Common myeloid progenitor, CD34-positive (primary cell): ENCODE results near the gene USE1.

ENCODE experiments used
- CTCF ChIA-PET: fragments of 350-600 bp; sonication (Branson Sonifier 250); formaldehyde crosslinking; loops from one replicate; lab custom pipeline; 2021; ENCODE audit warnings: antibody characterized with exemption; lab: Charles Lee
- POLR2A ChIA-PET: fragments of 350-600 bp; sonication (Branson Sonifier 250); formaldehyde crosslinking; loops from one replicate; lab custom pipeline; 2021; ENCODE audit warnings: antibody characterized with exemption; lab: Charles Lee
- DNase-seq, 3 donors: peaks; one replicate each; pipeline versions ENCODE4 v3.0.0 to v3.0.0-alpha.2; 2013
- H3K27ac ChIP-seq, 2 experiments: 1 replicate in 1 of 2; 2 replicates in 1 of 2; pipeline ENCODE4 v1.7.0; 2013; ENCODE audit warnings: inconsistent platforms in 2 of 2, low read length in 2 of 2, mild to moderate bottlenecking in 2 of 2, low read depth in 1 of 2, moderate library complexity in 1 of 2; ENCODE audit not compliant: severe bottlenecking in 2 of 2, insufficient read depth in 1 of 2, poor library complexity in 1 of 2
- H3K27me3 ChIP-seq, 5 experiments: replicated peaks in 2 of 5; 1 replicate in 3 of 5; 2 replicates in 2 of 5; pipeline versions ENCODE4 v1.6.1 to v1.7.0; 2013; ENCODE audit warnings: low read length in 4 of 5, mild to moderate bottlenecking in 2 of 5, moderate library complexity in 2 of 5, inconsistent platforms in 1 of 5; ENCODE audit not compliant: insufficient read depth in 5 of 5, control insufficient read depth in 4 of 5
- H3K36me3 ChIP-seq, 4 experiments: 1 replicate in 2 of 4; 2 replicates in 2 of 4; pipeline versions ENCODE4 v1.6.1 to v1.7.0; 2013; ENCODE audit warnings: low read length in 3 of 4, control low read depth in 1 of 4, mild to moderate bottlenecking in 1 of 4; ENCODE audit not compliant: control insufficient read depth in 4 of 4, insufficient read depth in 4 of 4
- H3K4me1 ChIP-seq, 4 experiments: 1 replicate in 3 of 4; 2 replicates in 1 of 4; pipeline versions ENCODE4 v1.6.1 to v1.7.1; 2013; ENCODE audit warnings: low read length in 3 of 4, mild to moderate bottlenecking in 3 of 4, control low read depth in 1 of 4, inconsistent platforms in 1 of 4, moderate library complexity in 1 of 4; ENCODE audit not compliant: control insufficient read depth in 4 of 4, insufficient read depth in 4 of 4; ENCODE audit errors: control extremely low read depth in 1 of 4
- H3K4me3 ChIP-seq, 7 experiments: 1 replicate in 4 of 7; 2 replicates in 3 of 7; pipeline versions ENCODE4 v1.5.1 to v1.7.0; 2013; ENCODE audit warnings: mild to moderate bottlenecking in 7 of 7, low read length in 6 of 7, moderate library complexity in 6 of 7, inconsistent platforms in 2 of 7, low read depth in 2 of 7, control low read depth in 1 of 7; ENCODE audit not compliant: insufficient read depth in 4 of 7, control insufficient read depth in 1 of 7; ENCODE audit errors: extremely low read depth in 1 of 7
- H3K9me3 ChIP-seq, 5 experiments: 1 replicate in 4 of 5; 2 replicates in 1 of 5; pipeline versions ENCODE4 v1.6.1 to v1.7.1; 2013; ENCODE audit warnings: low read length in 4 of 5, mild to moderate bottlenecking in 2 of 5, inconsistent platforms in 1 of 5, low read depth in 1 of 5, moderate library complexity in 1 of 5; ENCODE audit not compliant: control insufficient read depth in 4 of 5, insufficient read depth in 2 of 5; ENCODE audit errors: control extremely low read depth in 1 of 5
- WGBS: methylation state at CpG from one replicate; pipeline ENCODE4 v1.1.5; 2013; ENCODE audit not compliant: insufficient coverage; 5-methylcytosine and 5-hydroxymethylcytosine counted together

Gene USE1

GRCh38 chr19:17245535-17245984 is 30.4 kb downstream of the USE1 start, which contains the start of gene NR2F6:
TSS of gene NR2F6 (minus strand) at chr19:17245919. CDS start at chr19:17245220, 699 bp downstream.
- Histone ChIP-seq H3K4me1 (peaks cover 0 to 25% (median 24%) of the 10 kb centered on the region in 4 experiments), H3K4me3 (peak within 1 kb of the TSS; percentile 50 to 79 (median 69)), H3K27ac (peak within 1 kb of the TSS in 1 of 2 experiments; percentile 70), H3K36me3 (peaks cover 0 to under 1% (median 0%) of the 10 kb centered on the region in 4 experiments), H3K27me3 (no peaks in the 10 kb centered on the region), H3K9me3 (no peaks in the 10 kb centered on the region)
- CTCF ChIA-PET = no interaction called here
- POLR2A ChIA-PET = no interaction called here
- DNase-seq = no peak
- WGBS = under 1% methylated on average over 47 of the region's 72 CpGs

GRCh38 chr19:17246681-17247425 is 31.7 kb downstream of the USE1 start:
- ChIA-PET CTCF (interaction anchor here (1.3 kb wide), 1 partner anchor 8 kb away, joined by 3 read pairs; no protein-coding TSS in a partner anchor), POLR2A (no interaction called here)
- Histone ChIP-seq H3K27me3 (no peaks in the 10 kb centered on the region), H3K9me3 (no peaks in the 10 kb centered on the region), H3K4me1 (peaks cover 0 to 25% (median 24%) of the 10 kb centered on the region in 4 experiments), H3K36me3 (no peaks in the 10 kb centered on the region), H3K27ac (peak overlapping the region in 1 of 2 experiments; percentile 70), H3K4me3 (peak overlapping the region; percentile 40 to 79 (median 65))
- DNase-seq = no peak
- WGBS = 17% methylated on average over 13 of the region's 21 CpGs

DNA sequence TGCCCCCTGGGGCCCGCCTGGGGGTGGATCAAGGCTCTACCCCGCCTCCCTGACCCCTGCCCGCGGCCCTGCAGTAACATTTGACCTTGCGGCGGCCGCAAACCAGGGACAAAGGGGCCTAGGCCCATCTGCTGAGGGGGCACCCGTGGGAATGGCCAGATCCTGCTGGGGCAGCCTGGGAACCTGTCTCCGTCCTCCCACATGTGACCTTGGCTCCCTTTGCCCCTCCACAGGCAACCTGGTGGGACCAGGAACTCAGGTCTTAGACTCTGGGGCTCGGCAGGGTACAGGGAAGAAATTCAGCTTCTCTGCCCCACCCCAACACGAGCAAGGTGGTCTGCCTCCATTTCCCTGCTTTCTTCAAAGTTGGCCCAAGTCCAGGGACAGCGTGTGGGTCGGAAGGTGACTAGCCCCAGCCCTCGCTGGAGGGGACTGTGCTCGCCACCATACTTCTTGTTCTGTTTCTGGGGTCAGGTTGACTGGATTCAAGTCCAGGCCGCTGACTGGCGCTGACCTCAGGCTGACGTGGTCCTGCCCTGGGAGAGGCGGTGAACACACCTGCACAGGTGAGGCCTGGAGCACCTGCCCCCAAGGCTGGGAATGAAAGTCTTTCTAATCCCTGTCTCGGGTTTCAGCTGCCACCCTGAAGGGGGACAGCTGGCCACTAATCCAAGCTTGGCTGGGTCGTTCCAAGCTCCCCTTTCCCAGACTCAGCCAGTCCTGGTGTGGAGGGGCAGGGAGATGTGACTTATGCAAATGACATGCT is 33.0 kb downstream of the USE1 start:
- H3K9me3 ChIP-seq = no peaks in the 10 kb centered on the region
- DNase-seq = no peak
- H3K4me1 ChIP-seq = peaks cover 0 to 25% (median 24%) of the 10 kb centered on the region in 4 experiments
- no peaks in the 10 kb centered on the region for H3K27me3 ChIP-seq
- 94% methylated on average over 20 of the region's 21 CpGs for WGBS
- H3K4me3 ChIP-seq = no peak overlapping the region
- POLR2A ChIA-PET = no interaction called here
- H3K27ac ChIP-seq = no peak overlapping the region
- no peaks in the 10 kb centered on the region for H3K36me3 ChIP-seq
- CTCF ChIA-PET = interaction anchor here (1.0 to 2.3 kb wide), 4 partner anchors 10 to 33 kb away, joined by 3 to 12 read pairs (median 4); partner anchors contain the start of gene ANKLE1

DNA sequence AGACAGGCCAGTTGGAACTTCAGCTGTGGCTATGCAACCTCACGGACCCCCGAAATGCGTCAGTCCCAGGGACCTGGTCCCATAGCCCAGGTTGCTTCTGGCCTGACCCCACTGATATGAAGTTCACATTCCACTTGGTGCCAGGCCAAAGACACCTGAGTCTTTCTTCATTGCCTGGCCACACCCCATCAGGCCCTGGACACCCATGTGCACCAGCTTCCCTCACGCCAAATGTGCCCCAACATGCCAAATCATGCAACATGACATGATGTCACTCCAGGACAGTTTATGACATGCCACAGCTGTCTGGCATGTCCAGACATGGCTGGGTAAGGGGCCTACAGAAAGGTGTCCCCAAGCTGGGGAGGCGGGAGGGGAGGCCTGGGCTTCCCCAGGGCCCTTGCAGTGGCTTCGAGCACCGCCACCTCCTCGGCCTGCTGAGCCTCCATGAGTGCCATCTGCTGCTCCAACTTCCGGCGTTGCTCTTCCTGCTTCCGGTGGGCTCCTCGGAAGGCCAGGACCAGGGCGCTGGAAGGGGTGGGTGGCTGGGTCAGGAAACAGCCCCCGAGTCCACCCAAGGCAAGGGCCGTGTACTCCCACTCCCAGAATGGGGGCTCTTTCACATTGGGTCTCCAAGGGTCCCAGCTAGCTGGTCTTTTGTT is 34.9 kb downstream of the USE1 start:
- H3K9me3 ChIP-seq = no peaks in the 10 kb centered on the region
- no peak for DNase-seq
- H3K27ac ChIP-seq = no peak overlapping the region
- no peak overlapping the region for H3K4me3 ChIP-seq
- H3K36me3 ChIP-seq = no peaks in the 10 kb centered on the region
- 92% methylated on average over 13 of the region's 15 CpGs for WGBS
- H3K4me1 ChIP-seq = peaks cover 0 to 13% (median 11%) of the 10 kb centered on the region in 4 experiments
- no peaks in the 10 kb centered on the region for H3K27me3 ChIP-seq
- POLR2A ChIA-PET = interaction anchor here (0.5 to 0.6 kb wide), 2 partner anchors 12 to 772 kb away, joined by 3 read pairs; no protein-coding TSS in a partner anchor
- CTCF ChIA-PET = interaction anchor here (1.6 to 2.3 kb wide), 3 partner anchors 8 to 31 kb away, joined by 4 to 12 read pairs (median 4); partner anchors contain the start of gene ANKLE1

DNA sequence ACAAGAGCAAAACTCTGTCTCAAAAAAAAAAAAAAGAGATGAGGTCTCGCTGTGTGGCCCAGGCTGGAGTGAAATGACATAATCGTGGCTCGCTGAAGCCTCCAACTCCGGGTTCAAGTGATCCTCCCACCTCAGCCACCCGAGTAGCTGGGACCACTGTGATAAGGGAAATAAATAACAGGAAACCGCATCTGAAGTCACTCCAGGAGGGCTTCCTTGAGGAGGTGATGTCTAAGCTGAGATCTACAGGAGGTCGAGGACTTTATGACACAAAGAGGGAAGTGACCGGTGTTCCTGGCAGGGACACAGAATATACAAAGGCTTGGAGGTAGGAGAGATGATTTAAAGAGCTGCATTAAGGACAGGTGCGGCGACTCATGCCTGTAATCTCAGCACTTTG is 39.5 kb downstream of the USE1 start:
- Histone ChIP-seq H3K4me3 (no peak overlapping the region), H3K36me3 (no peaks in the 10 kb centered on the region), H3K9me3 (peaks cover 0 to 10% (median 8%) of the 10 kb centered on the region in 5 experiments), H3K27ac (no peak overlapping the region), H3K27me3 (no peaks in the 10 kb centered on the region), H3K4me1 (no peaks in the 10 kb centered on the region)
- ChIA-PET CTCF (interaction anchor here (0.8 to 14.3 kb wide), 2 partner anchors 8 to 31 kb away, joined by 3 to 183 read pairs; partner anchors contain the start of gene ANKLE1), POLR2A (no interaction called here)
- 85% methylated on average over 8 of the region's 10 CpGs for WGBS
- DNase-seq = no peak

- Histone ChIP-seq H3K4me3 (no peak overlapping the region), H3K4me1 (no peaks in the 10 kb centered on the region), H3K27me3 (no peaks in the 10 kb centered on the region), H3K9me3 (peaks cover 0 to 16% (median 12%) of the 10 kb centered on the region in 5 experiments), H3K27ac (no peak overlapping the region), H3K36me3 (no peaks in the 10 kb centered on the region)
- ChIA-PET POLR2A (interaction anchor here (0.6 kb wide), 1 partner anchor 37 kb away, joined by 3 read pairs; no protein-coding TSS in a partner anchor), CTCF (interaction anchor here (0.8 to 14.3 kb wide), 3 partner anchors 8 to 30 kb away, joined by 3 to 183 read pairs (median 7); partner anchors contain the start of genes ANKLE1 and USHBP1)
- DNase-seq = no peak
- 90% methylated on average over 14 of the region's 18 CpGs for WGBS
Observed at GRCh38 chr19:17255150-17255621, 40.0 kb downstream of the USE1 start.
